NCI-H69 (cell line): ENCODE data around the gene MYO16.

ENCODE experiments used
- DNase-seq: peaks from one replicate; lab custom pipeline; 2025; lab: John Stamatoyannopoulos, UW

MYO16 gene

DNA sequence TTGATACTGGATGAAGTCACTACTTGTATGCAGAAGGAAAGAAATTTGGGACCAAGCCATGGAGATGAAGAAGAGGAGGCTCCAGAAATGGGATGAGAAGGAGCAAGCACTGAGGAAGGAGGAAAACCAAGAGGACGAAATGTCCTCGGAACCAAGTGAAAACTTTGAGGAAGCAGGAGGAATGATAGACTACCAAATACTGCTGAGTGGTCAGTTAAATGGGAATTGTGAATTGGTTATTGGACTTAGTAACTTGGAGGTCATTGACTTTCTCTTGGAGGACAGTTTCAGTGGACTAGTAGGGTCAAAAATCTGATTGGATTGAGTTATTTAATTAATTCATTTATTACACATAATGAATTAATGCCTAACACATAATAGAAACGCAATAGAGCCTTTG lies 167.9 kb downstream of the MYO16 start:
- no peak for DNase-seq

DNA sequence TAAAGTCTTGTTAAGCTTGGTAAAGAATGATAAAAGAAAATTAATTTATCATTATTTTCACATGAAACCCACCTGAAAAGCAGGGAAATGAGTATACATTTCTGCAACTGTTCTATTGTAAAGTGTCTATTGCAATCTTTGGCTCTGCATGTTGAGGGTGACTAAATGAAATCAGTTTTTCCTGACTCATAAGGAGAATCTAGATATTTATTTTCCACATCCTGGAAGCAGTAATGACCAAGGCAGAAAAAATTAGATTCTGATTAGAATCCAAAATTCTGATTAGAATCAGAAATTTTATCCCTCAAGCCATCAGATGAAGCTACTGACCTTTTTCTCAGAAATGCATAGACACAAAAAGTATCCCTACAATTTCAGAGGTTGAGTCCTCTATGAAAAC lies 178.4 kb downstream of the MYO16 start:
- DNase-seq, result no peak

DNA sequence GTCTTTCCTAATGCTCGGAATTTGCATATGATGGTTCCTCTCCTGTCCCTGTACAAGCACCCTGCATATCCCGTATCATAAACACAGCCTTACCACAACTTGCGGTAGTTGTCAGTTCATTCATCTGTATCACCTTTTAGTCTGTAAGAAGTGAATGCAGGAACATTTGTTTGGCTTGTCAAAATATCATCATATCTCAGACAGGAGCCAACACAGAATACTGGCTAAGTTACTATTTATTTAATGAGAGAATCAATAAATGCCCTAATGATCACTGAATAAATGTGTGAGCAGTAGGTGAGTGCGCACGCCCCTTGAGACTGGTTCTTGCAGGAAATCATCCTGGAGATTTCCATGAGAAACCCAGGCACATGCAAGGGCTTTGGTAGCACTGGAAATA lies 182.8 kb downstream of the MYO16 start:
- no peak for DNase-seq

DNA sequence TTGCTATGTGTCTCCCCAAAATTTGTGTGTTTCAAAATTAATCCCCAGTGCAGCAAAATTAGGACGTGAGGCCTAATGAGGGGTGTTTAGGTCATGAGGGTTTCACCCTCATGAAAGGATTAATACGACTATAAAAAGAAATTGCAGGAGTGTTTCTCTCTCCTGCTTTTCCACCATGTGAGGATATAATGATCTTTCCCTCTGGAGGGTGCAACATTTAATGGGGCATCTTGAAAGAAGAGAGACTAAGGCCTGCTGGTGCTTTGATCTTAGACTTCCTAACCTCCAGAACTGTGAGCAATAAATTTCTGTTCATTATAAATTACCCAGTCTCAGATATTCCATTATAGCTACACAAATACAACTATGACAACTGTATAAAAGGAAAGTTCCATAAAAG lies 183.2 kb downstream of the MYO16 start:
- no peak for DNase-seq

DNA sequence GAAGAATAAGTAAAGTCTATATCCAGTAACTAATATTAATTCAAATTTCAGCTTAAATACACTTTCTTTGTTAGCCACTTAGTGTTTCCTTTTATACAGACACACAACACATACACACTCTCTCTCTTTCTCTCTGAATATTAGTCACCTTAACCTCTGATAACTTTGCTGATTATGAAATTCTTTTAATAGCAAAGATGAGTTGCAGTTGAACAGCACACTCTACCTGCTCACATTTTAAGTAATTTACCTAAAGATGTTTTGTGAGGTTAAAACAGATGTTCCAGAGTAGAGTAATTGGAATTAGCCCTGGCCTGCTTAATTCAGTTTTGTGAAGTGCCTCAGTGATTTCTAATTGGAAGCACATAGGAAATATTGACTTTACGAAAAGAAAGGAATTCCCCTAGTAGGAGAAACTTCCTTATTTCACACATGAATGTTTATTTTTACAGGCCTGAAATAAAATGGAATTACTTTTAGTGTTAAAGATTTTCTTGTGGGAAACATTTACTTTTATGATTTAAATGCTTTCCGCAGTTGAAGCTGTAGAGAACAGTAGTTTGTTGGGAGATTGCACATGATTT lies 184.3 kb downstream of the MYO16 start:
- DNase-seq, result no peak

DNA sequence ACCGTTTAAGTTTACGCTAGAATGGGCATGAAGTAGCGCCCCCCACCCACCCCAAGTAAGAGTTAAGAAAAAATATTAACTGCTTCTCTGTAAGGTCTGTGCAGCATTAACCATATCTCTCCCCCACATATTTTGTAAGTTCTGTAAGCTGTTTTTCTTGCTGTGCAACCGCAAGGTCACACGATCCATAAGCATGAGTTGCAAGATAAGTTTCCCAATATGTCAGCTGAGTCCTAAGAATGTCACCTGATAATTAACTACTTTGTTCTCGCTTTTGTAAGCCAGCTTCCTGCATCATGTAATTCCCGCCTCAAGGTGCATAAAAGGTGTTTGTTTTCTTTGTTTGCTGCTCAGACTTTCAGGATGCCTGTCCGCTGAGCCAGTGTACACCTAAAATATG lies 187.0 kb downstream of the MYO16 start:
- no peak for DNase-seq

DNA sequence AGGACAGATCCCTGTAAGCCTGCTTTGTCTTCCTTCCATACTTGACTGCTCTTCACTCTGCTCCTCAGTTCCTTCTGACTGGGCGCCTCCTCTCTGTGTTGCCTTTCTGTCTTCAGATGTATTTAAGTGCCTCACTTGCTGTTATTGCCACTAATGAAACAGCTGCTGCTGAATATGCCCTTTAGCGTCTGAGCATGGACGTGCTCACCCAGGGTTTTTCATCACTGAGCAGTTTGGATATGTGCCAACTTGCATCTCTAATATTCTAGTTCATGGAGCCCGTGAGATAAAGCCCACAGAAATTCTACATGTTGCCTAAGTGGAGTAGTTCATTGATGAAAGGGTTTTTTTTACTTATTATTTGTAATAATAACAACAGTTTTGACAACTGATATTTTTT lies 198.2 kb downstream of the MYO16 start:
- no peak for DNase-seq

DNA sequence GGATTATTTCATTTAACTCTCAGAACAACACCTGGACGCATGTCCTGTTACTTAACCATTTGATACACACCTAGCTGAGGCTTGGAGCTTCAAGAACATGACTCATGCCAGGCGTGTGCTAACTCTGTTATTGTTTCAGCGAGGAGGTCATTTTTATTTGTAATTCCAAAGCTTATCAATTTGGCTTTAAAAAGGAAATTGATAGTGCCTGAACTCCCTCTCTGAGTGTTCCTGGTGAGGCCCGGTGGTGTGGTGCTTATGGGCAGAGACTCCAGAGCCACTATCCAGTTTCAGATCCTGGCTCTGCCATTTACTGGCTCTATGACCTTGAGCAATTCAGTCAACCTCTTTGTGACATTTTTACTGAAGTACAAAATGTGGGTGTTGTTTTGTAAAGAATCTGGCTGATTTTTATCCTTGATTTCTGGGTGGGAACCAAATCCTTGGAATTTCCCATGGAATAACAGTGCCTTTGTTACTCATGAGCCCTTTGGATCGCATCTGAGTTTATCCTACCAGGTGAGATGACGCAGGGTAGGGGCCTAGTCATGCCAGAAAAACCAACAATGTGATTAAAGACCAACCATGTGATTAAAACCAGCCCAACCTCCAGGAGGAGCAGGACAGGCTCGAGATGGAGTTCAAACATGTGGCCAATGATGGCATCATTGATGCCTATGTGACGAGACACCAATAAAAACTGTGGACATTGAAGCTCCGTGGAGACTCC lies 198.8 kb downstream of the MYO16 start:
- no peak for DNase-seq

DNA sequence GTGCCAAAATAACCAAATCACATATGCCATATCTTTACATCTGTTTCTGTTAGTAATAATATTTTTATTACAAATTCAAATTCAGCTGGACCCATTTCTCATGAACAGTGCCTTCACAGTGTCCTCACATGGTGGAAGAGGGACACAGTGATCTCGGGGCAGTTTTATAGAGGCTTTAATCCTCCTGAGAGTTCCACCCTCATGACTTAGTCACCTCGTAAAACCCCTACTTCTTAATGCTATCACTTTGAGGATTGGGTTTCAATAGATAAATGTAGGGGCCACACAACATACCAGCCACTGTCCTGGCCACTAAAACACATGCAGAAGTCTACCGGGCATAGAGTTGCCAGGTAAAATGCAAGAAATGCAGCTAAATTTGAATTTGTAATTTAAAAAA lies 201.5 kb downstream of the MYO16 start:
- DNase-seq, result no peak

DNA sequence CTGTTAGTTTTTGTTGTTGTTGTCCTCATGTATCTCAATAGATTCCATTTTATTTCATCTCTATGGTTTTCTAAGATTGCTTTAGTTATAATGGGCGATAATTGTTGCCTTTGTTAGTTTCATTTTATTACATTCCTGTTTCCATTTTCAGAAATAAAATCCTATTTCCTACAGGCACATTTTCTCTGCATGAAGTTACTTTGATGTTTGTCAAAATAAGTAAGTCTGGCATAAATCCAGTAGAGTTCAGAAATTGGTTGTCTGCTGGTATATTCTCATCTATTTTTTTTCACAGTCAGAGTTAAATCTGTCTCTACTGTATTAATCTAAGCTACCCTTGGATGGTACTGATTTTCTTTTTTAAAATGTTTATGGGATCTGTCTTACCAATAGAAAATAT lies 204.1 kb downstream of the MYO16 start:
- DNase-seq, result no peak

DNA sequence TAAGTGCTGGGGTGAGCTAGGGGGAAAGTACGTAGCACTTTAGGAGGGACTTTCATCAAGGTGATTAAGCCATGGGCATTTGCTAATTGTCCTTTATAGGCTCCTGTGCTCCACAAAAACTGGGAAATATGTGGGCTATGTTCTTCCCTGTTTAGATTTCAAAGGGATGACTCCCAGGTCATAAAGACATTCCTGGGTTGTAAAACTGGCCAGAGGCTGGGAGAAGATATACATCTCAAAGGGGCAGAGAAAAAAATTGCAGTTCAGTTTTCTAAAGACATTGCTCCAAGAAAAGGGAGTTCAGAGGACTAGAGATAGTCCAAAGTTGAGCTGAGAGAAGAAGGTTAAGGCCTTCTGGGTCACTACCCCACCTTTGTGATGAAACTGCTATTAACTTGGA lies 204.8 kb downstream of the MYO16 start:
- no peak for DNase-seq

DNA sequence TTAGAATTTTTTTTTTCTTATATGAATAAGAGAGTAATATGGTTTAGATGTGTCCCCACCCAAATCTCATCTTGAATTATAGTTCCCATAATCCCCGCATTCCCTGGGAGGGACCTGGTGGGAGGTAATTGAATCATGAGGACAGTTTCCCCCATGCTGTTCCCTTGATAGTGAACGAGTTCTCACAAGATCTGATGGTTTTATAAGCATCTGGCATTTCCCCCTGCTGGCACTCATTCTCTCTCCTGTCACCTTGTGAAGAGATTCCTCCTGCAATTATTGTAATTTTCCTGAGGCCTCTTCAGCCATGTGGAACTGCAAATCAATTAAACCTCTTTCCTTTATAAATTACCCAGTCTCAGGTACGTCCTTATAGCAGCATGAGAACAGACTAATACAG lies 205.7 kb downstream of the MYO16 start:
- peak; percentile 10 for DNase-seq

DNA sequence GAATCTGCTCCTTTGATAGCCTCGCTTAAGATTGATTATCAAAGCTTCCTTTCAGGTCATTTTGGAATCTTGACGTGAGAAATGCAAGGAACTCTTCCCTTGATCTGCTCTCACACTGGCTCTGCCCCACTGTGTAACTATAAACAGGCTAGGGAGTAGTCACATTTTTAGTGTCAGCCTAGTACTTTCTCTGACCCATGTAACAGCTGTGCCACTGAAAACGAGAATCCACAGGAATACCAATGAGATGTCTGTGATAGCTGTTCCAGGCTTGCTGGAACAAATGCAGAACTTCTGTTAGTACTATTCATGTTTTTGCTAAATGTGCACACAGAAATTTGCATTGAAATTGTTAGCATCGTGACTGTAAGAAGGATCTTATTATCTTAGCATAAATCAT lies 221.3 kb downstream of the MYO16 start:
- DNase-seq, result no peak

DNA sequence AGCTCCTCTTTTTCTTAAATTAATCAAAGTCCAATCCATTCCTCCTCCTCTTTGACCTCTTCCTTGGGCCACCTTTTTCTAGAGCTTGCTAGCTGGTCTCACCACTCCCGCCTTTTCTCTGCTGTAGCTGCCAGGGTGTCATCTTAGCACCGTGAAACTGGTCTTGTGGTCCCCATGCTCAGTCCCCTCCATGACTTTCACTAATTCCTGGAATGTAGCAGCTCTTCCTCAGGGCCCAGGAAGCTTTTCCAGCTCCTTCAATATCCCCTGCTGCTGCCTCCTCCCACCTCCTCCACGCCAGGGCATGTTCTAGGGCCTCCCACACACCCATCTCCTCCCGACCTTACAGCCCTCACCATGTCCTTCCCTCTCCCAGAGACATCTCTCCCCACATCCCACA lies 222.2 kb downstream of the MYO16 start:
- DNase-seq, result no peak

DNA sequence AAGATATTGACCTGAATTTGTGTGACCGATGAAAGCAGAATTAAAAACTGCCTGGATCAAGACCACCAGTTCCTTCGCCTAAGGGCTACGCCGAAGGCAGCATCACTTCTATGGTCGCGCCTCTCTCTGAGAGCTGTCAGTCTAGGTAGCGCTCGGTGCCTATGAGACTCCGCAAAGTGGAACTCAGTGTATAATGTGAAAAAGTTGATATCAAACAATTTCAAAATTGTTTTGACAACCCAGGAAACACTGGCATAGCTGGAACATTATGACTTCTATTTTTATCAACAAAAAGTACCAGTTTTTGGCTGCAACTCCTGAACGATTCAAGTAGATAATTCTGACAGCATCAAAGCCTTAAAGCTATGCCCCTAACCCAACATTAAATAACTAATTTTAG lies 223.6 kb downstream of the MYO16 start:
- no peak for DNase-seq

DNA sequence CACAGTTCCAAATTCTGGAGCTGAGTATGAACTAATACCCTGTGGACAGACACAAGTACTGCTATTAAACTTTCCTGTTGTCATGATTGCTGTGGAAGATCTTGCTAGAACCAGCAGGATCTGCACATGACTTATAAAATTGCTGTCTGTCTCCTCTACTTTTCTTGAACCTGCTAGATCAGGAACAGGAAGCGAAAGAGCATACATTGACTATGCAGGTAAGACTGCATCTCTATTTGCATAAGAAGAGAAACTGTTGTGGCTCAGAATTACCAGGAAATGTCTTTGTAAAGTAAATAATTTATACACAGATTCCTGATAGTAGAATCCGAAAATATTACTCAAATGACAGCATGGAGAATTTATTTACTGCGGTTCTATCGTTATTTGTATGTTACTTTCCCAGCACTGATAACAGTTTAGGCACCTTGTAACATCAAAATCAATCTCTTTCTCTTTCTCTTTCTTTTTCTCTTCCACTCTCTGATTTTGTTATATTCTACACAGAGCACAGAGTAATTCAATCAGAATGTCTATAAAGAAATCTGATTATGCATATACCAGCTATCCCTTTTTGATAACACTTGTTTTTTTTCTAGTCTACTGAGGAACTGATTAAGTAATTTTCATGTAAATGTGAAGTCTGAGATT lies 226.5 kb downstream of the MYO16 start:
- no peak for DNase-seq

DNA sequence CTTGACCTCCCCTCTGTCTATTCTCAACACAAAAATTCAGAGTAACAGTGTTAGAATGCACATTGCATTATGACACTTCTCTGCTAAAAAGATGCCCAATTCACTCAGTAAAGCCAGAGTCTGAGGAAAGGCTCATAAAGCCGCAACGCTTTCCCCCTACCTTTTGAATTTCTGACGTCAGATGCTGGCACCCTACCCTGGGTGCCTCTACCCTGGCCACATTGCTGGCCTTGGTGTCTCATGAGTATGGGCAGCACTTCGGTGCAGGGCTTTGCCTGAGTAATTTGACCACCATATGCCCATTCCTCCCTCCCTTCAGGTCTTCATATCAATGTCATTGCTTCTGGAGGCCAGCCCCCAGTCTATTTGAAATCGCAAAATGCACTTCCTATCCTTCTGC lies 229.3 kb downstream of the MYO16 start:
- no peak for DNase-seq

DNA sequence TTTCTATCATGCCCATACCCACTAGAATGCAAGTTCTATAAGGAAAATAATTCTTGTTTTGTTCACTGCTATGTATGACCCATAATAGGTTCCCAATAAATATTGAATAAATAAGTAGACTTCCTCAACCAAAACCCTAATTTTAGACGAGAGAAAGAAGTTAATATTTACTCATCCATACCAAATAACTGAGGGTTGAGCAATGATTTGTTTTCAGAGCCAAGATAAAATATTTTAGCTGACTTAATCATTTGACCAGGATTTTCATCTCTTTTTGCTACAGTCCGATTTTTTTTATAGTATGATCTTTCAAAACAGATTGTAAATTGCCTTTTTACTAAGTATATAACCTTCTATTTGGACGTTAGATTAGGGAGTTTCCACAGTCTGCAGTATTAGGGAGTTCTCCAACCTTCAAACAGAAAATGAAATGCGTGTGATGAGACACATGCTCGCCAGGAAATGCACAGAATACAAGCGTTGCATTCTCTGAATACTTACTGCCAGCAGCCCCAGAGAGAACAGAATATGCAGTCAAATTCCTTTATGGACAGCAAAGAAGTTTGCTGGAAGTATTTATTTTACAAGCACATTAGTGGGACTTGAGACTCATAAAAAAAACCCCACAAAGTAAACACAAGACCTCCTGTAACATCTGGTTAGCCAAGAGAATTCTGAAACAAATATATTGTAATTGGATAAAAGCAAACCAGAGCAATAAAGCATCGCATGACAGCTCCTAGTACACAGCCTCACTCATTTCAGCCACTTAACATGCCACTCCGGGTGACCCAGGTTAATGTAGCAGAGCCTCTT lies 230.0 kb downstream of the MYO16 start:
- DNase-seq, result no peak

DNA sequence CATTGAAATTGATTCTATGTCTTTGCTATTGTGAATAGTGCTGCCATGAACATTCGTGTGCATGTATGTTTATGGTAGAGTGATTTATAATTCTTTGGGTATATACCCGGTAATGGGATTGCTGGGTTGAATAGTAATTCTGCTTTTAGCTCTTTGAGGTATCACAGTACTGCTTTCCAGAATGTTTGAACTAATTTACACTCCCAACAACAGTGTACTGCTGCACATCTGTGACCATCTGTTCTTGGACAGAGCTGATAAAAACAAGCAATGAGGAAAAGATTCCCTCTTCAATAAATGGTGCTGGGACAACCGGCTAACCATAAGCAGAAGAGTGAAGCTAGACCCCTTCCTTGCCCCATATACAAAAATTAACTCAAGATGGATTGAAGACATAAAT lies 231.0 kb downstream of the MYO16 start:
- no peak for DNase-seq

DNA sequence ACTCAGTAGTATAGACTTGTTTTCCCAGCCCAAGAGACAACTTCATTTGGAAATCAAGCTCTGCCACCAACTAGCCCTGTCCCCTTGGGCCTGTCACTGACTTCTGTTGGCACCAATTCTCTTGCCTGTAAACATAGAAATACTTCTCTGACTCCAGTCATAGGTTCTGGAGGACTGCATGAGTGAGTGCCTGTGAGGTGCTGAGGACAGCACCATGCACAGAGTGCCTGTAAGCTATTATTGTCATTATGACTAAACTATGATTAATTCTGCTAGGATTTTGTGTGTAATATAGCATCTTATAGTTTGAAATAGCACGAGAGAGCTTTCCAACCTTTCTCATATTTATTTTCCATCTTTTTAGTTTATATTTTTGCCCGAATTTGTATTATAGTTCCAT lies 247.9 kb downstream of the MYO16 start:
- DNase-seq, result no peak

DNA sequence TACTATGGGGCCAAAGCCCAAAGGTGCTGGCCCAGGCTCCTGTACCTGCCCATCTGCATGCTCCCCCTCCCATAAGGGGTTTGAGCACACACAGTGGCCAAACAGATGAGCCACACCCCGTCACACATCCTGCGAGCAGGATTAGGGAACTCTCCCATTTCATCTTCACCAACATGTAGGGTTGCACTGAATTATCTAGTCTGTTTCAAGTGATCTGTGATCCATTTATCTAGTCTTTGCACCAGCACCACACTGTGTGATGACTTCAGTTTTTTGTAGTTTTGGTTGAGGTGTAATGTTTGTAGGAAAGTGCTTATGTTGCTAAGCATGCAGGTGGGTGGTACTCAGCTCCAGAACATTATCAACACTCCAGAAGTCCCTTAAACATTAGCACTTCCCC lies 249.3 kb downstream of the MYO16 start:
- no peak for DNase-seq

DNA sequence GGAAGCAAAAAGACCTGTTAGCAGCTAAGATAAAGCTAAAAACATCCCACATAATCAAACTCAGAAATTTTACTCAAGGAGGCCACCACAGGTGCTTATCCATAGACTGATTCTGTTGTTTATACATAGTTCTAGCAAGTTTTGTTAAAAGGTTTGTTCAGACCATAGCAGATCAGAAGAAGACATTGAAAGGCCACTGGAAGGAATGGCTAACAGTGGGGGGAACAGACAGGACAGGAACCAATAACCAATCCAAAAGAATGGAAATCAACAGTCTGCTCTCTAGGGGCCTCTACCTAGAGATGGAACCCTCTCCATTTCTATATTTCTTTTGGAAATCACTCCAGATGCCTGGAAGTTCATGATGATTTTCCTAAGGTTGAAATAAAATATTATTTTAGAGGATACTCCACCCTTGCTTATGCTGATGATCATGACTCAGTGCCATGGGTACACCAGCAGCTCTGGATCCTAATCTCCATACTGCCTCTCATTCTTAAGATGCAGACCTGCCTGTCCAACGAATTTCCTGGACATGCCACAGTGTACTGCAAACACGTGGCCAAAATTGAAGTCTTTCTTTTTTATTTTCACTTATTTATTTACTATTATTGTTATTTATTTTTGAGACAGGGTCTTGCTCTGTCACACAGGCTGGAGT lies 260.0 kb downstream of the MYO16 start:
- no peak for DNase-seq
